Peyer's patch (tissue), 4 donors: Measurements from ENCODE around the gene FAM118B.

Source experiments
- POLR2A ChIP-seq, 2 donors: fragments of 450-650 bp; IDR thresholded peaks; one replicate each; pipeline ENCODE4 v1.5.1; 2017; ENCODE audit warnings: antibody characterized with exemption in 2 of 2, mild to moderate bottlenecking in 2 of 2, moderate library complexity in 2 of 2
- TF ChIP-seq, protein P1 (sequence below), 6 experiments: fragments of 450-650 bp in 4 of 6; fragments of 200-600 bp in 2 of 6; sonication (generic) in 1 of 6; IDR thresholded peaks; one replicate each; pipeline ENCODE4 v1.5.1; 2017 to 2019; ENCODE audit warnings: antibody characterized with exemption in 6 of 6, mild to moderate bottlenecking in 3 of 6, moderate library complexity in 1 of 6

DNA sequence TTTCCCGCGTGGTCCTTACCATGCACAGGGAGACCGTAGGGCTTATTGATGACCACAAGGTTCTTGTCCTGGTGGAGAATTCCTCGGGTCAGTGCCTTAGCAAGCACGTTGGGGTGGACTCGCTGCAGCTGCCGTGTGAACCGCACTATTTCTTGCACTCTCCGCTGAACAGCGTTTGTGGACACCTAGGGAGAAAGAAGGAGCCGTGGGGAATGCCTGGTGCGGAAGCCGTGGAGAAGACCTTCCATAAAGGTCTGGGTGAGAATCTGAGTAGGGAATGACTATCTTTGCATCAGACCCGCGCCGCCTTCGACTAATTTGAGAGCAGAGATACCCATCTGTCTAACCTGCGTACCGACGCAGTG, 729 bp upstream of the FAM118B start:
- TF ChIP-seq, protein P1, sequence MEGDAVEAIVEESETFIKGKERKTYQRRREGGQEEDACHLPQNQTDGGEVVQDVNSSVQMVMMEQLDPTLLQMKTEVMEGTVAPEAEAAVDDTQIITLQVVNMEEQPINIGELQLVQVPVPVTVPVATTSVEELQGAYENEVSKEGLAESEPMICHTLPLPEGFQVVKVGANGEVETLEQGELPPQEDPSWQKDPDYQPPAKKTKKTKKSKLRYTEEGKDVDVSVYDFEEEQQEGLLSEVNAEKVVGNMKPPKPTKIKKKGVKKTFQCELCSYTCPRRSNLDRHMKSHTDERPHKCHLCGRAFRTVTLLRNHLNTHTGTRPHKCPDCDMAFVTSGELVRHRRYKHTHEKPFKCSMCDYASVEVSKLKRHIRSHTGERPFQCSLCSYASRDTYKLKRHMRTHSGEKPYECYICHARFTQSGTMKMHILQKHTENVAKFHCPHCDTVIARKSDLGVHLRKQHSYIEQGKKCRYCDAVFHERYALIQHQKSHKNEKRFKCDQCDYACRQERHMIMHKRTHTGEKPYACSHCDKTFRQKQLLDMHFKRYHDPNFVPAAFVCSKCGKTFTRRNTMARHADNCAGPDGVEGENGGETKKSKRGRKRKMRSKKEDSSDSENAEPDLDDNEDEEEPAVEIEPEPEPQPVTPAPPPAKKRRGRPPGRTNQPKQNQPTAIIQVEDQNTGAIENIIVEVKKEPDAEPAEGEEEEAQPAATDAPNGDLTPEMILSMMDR (IDR thresholded peaks at IDR 0.05): no peak
- no peak for TF ChIP-seq POLR2A (IDR thresholded peaks at IDR 0.05)
